ENCODE measurements around the gene LAMB3. TPM values are rescaled to one million over a fixed set of nuclear protein-coding genes. Genes with fewer than 3 reads are reported as not detected.
A peak's percentile ranks its signal among the peaks of the same experiment; 100 is the strongest.

The LAMB3 gene
- total RNA-seq, 1 donor from 2014 or later = 12.5 TPM

DNA sequence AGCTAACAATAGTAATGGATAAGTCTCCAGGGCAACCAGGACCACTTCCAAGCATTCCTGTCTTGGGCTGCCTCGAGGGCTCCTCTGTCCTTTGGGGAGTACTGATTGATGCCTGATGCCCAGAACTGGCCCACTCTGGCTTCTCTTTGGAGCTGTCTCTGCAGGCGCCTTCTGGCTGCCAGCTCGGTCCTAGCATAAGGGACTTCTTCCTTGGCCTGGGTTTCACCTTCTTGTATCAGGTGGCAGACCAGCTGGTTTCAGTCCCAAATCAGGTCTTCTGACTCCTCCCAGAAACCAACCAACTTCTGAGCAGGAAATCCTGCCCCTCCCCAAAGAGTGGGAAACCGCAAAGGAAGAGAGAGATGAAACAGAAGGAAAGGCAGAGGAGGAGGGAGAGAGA is 33.6 kb upstream of the LAMB3 start:
- Mint-ChIP-seq H3K4me1 (ENCODE audit: low read depth) (peaks cover 3% of the 10 kb centered on the region), H3K27ac (no peak overlapping the region), H3K4me3 (ENCODE audit: low read depth) (no peak overlapping the region), H3K27me3 (peaks cover 32% of the 10 kb centered on the region), H3K36me3 (ENCODE audit: insufficient read depth) (no peaks in the 10 kb centered on the region), H3K9me3 (ENCODE audit: low read depth) (no peaks in the 10 kb centered on the region)
- TF ChIP-seq, protein P1, sequence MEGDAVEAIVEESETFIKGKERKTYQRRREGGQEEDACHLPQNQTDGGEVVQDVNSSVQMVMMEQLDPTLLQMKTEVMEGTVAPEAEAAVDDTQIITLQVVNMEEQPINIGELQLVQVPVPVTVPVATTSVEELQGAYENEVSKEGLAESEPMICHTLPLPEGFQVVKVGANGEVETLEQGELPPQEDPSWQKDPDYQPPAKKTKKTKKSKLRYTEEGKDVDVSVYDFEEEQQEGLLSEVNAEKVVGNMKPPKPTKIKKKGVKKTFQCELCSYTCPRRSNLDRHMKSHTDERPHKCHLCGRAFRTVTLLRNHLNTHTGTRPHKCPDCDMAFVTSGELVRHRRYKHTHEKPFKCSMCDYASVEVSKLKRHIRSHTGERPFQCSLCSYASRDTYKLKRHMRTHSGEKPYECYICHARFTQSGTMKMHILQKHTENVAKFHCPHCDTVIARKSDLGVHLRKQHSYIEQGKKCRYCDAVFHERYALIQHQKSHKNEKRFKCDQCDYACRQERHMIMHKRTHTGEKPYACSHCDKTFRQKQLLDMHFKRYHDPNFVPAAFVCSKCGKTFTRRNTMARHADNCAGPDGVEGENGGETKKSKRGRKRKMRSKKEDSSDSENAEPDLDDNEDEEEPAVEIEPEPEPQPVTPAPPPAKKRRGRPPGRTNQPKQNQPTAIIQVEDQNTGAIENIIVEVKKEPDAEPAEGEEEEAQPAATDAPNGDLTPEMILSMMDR (IDR thresholded peaks at IDR 0.05; ENCODE audit: unreplicated experiment) = no peak
- no peak for DNase-seq (ENCODE audit: low spot score, unreplicated experiment)

DNA sequence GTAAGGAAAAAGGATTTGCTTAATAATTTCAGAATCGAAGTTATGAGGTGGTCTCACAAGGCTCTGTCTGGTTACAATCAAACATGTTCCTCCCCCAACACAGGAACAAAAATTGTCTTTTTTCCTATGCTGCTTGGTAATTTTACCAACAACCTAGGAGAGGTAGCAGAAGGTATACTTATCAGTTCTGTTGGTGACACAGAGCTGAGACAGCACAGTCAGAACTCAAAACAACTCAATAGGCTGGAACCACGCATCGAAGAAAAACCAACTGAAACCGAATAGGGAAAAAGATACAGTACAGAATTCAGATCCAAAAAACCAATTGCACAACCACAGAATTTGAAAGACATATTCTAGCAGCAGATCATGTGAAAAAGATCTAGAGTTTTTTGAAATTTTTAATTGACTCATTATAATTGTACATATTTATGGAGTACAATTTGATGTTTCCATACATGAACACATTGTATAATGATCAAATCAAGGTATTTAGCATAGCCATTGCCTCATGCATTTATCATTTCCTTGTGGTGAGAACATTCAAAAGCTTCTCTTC is 26.8 kb upstream of the LAMB3 start:
- DNase-seq (ENCODE audit: low spot score, unreplicated experiment) = no peak
- Mint-ChIP-seq H3K4me3 (ENCODE audit: low read depth) (no peak overlapping the region), H3K9me3 (ENCODE audit: low read depth) (no peaks in the 10 kb centered on the region), H3K4me1 (ENCODE audit: low read depth) (peaks cover 12% of the 10 kb centered on the region), H3K27ac (no peak overlapping the region), H3K36me3 (ENCODE audit: insufficient read depth) (no peaks in the 10 kb centered on the region), H3K27me3 (peaks cover 76% of the 10 kb centered on the region)
- TF ChIP-seq, protein P1 (IDR thresholded peaks at IDR 0.05; ENCODE audit: unreplicated experiment) = no peak

DNA sequence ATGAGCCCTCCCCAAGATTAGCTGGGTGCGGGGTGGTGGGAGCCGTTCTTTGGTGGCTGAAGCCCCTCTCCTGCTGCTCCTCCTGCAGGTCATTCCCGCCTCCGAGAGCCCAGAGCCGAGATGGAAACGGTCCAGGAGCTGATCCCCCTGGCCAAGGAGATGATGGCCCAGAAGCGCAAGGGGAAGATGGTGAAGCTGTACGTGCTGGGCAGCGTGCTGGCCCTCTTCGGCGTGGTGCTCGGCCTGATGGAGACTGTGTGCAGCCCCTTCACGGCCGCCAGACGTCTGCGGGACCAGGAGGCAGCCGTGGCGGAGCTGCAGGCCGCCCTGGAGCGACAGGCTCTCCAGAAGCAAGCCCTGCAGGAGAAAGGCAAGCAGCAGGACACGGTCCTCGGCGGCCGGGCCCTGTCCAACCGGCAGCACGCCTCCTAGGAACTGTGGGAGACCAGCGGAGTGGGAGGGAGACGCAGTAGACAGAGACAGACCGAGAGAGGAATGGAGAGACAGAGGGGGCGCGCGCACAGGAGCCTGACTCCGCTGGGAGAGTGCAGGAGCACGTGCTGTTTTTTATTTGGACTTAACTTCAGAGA is 23.4 kb upstream of the LAMB3 start:
- Mint-ChIP-seq H3K4me3 (ENCODE audit: low read depth) (peak overlapping the region; percentile 66), H3K4me1 (ENCODE audit: low read depth) (peaks cover 25% of the 10 kb centered on the region), H3K27me3 (peaks cover 90% of the 10 kb centered on the region), H3K9me3 (ENCODE audit: low read depth) (peaks cover 3% of the 10 kb centered on the region), H3K27ac (no peak overlapping the region), H3K36me3 (ENCODE audit: insufficient read depth) (no peaks in the 10 kb centered on the region)
- TF ChIP-seq, protein P1 (IDR thresholded peaks at IDR 0.05; ENCODE audit: unreplicated experiment) = no peak
- peak; percentile 22 for DNase-seq (ENCODE audit: low spot score, unreplicated experiment)

DNA sequence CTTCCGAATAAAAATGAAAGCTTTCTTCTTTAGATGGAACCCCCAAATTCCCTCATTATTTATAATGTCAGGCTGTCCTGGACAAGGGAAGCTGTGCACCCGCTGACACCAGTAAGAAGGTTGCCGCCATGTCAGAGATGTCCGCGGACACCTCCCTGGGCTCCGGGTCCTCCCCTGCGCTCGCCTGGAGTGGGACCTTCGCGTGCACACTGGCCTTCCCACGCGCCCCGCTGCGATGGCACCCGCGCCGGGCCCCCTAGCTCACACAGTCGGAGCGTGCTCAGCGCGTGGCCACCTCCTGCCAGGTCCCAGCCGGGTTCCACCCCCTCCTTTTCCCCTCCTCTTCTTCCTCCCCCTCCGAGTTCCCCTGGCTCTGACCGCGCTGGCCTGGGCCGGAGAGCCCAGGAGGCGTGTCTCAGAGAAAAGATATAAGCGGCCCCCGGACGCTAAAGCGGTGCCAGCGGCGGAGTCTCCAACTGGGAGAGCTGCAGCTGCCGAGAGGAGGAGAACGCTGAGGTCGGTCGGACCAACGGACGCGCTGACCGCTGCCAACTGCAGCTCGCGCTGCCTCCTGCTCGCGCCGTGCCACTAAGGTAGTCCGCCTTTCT is 22.8 kb upstream of the LAMB3 start, which contains the start of gene G0S2:
G0S2 (plus strand) TSS at position 456 of the 608 bp plus-strand sequence. CDS start 273 bp downstream, outside the sequence.
- Mint-ChIP-seq H3K27ac (no peak within 1 kb of the TSS), H3K9me3 (ENCODE audit: low read depth) (peaks cover 3% of the 10 kb centered on the region), H3K36me3 (ENCODE audit: insufficient read depth) (no peaks in the 10 kb centered on the region), H3K4me3 (ENCODE audit: low read depth) (peak within 1 kb of the TSS; percentile 66), H3K27me3 (peaks cover 85% of the 10 kb centered on the region), H3K4me1 (ENCODE audit: low read depth) (peaks cover 25% of the 10 kb centered on the region)
- peak; percentile 24 for DNase-seq (ENCODE audit: low spot score, unreplicated experiment)
- TF ChIP-seq, protein P1 (IDR thresholded peaks at IDR 0.05; ENCODE audit: unreplicated experiment) = no peak

DNA sequence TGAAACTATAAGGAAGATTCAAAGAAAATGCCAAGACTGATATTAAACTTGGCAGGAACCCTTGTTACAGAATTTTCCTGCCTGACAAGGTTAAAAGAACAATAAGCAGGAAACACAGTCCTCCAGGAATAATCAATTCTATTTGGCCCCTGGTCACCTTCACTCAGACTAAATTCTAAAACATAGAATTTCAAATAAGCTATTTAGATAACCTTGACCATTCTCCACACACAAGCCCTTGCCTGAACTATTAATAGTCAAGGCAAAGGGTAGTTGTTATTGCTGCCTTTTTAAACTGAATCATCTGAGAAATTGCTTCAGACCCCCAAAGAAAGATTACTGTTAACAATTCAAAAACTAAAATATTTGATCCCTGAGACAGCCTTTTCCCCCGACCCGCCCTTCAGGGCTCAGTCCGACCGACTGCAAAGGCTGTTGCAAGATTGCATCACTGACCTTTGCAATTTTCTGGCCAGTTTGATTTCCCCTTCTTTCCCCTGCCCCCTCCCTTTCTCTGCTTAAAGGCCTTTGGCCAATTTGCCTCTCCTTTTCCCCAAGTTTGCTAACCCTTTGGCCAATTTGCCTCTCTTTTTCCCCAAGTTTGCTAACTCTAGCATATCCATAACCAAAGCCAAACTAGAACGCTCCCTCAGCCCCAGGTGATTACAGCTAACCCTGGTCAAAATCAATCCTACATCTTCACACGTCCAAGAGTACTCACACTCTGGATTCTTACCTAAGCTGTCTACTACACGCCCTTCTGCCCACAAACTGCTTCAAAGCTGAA is 21.6 kb upstream of the LAMB3 start:
- TF ChIP-seq, protein P1 (IDR thresholded peaks at IDR 0.05; ENCODE audit: unreplicated experiment) = no peak
- peak overlapping the region; percentile 4 for H3K4me3 Mint-ChIP-seq (ENCODE audit: low read depth)
- DNase-seq (ENCODE audit: low spot score, unreplicated experiment) = no peak
- peaks cover 3% of the 10 kb centered on the region for H3K9me3 Mint-ChIP-seq (ENCODE audit: low read depth)
- H3K27me3 Mint-ChIP-seq = peaks cover 81% of the 10 kb centered on the region
- no peaks in the 10 kb centered on the region for H3K36me3 Mint-ChIP-seq (ENCODE audit: insufficient read depth)
- H3K27ac Mint-ChIP-seq = peak overlapping the region; percentile 4
- peaks cover 25% of the 10 kb centered on the region for H3K4me1 Mint-ChIP-seq (ENCODE audit: low read depth)

All from progenitor cell of endocrine pancreas (in vitro differentiated cells).